ENCODE data around the gene SERPINE1. TPM values are rescaled to one million over a fixed set of nuclear protein-coding genes. Genes with fewer than 3 reads are reported as not detected.

Gene SERPINE1
- total and polyA plus RNA-seq, 2 of the 13 experiments (the other 11 are each of a cell fraction or from before 2014, with no cell fraction given) = 21.2 to 1,576 TPM

GRCh38 chr7:101126651-101127459 is at the start of gene SERPINE1 (continued):
- TF ChIP-seq EP300 (IDR thresholded peaks at IDR 0.05; ENCODE audit: low read depth in 2 of 2, low read length in 2 of 2) (peak; percentile 71 to 80; a peak in 3 of 4 replicates), EP300 (CRISPR knock-in tag; IDR thresholded peaks at IDR 0.05; ENCODE audit: borderline replicate concordance) (peak; percentile 61), ZNF709 (CRISPR knock-in tag; IDR thresholded peaks at IDR 0.05) (0 out of 2 replicates have a peak, but pooled peaks have one; percentile 13), ZNF530 (CRISPR knock-in tag; IDR thresholded peaks at IDR 0.05; ENCODE audit: low read depth) (no peak), ZMYM4 (CRISPR knock-in tag; IDR thresholded peaks at IDR 0.05) (peak; percentile 80), NFYC (CRISPR knock-in tag; IDR thresholded peaks at IDR 0.05) (no peak), ZNF557 (CRISPR knock-in tag; IDR thresholded peaks at IDR 0.05) (peak; percentile 72), ZSCAN21 (CRISPR knock-in tag; IDR thresholded peaks at IDR 0.05; ENCODE audit: borderline replicate concordance) (peak; percentile 85; the same call in 1 of the 2 replicates), ZIK1 (CRISPR knock-in tag; IDR thresholded peaks at IDR 0.05; ENCODE audit: borderline replicate concordance, low read depth) (no peak), ZNF703 (CRISPR knock-in tag; IDR thresholded peaks at IDR 0.05; ENCODE audit: borderline replicate concordance) (no peak; the same call in 1 of the 2 replicates), ZNF639 (CRISPR knock-in tag; conservative IDR thresholded peaks at IDR 0.05) (no peak), SALL1 (CRISPR knock-in tag; IDR thresholded peaks at IDR 0.05) (peak; percentile 89), PTBP1 (IDR thresholded peaks at IDR 0.05; ENCODE audit: low read depth, low read length, poor library complexity, severe bottlenecking) (no peak), ZNF225 (CRISPR knock-in tag; IDR thresholded peaks at IDR 0.05) (peak; percentile 26; the same call in 1 of the 2 replicates), XRCC5 (optimal IDR thresholded peaks at IDR 0.05; ENCODE audit: low read length) (peak; percentile 78), MTF1 (CRISPR knock-in tag; IDR thresholded peaks at IDR 0.05) (no peak), ZBTB3 (CRISPR knock-in tag; IDR thresholded peaks at IDR 0.05; ENCODE audit: borderline replicate concordance, low read depth) (peak; percentile 97), HNF4A (CRISPR knock-in tag; IDR thresholded peaks at IDR 0.05) (peak; percentile 76), TP53 (CRISPR knock-in tag; conservative IDR thresholded peaks at IDR 0.05) (peak; percentile 94; the same call in 1 of the 2 replicates)
- TF ChIP-seq, protein P1, sequence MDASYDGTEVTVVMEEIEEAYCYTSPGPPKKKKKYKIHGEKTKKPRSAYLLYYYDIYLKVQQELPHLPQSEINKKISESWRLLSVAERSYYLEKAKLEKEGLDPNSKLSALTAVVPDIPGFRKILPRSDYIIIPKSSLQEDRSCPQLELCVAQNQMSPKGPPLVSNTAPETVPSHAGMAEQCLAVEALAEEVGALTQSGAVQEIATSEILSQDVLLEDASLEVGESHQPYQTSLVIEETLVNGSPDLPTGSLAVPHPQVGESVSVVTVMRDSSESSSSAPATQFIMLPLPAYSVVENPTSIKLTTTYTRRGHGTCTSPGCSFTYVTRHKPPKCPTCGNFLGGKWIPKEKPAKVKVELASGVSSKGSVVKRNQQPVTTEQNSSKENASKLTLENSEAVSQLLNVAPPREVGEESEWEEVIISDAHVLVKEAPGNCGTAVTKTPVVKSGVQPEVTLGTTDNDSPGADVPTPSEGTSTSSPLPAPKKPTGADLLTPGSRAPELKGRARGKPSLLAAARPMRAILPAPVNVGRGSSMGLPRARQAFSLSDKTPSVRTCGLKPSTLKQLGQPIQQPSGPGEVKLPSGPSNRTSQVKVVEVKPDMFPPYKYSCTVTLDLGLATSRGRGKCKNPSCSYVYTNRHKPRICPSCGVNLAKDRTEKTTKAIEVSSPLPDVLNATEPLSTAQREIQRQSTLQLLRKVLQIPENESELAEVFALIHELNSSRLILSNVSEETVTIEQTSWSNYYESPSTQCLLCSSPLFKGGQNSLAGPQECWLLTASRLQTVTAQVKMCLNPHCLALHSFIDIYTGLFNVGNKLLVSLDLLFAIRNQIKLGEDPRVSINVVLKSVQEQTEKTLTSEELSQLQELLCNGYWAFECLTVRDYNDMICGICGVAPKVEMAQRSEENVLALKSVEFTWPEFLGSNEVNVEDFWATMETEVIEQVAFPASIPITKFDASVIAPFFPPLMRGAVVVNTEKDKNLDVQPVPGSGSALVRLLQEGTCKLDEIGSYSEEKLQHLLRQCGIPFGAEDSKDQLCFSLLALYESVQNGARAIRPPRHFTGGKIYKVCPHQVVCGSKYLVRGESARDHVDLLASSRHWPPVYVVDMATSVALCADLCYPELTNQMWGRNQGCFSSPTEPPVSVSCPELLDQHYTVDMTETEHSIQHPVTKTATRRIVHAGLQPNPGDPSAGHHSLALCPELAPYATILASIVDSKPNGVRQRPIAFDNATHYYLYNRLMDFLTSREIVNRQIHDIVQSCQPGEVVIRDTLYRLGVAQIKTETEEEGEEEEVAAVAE (CRISPR knock-in tag; IDR thresholded peaks at IDR 0.05; ENCODE audit: borderline replicate concordance) = no peak
- TF ChIP-seq, protein P2, sequence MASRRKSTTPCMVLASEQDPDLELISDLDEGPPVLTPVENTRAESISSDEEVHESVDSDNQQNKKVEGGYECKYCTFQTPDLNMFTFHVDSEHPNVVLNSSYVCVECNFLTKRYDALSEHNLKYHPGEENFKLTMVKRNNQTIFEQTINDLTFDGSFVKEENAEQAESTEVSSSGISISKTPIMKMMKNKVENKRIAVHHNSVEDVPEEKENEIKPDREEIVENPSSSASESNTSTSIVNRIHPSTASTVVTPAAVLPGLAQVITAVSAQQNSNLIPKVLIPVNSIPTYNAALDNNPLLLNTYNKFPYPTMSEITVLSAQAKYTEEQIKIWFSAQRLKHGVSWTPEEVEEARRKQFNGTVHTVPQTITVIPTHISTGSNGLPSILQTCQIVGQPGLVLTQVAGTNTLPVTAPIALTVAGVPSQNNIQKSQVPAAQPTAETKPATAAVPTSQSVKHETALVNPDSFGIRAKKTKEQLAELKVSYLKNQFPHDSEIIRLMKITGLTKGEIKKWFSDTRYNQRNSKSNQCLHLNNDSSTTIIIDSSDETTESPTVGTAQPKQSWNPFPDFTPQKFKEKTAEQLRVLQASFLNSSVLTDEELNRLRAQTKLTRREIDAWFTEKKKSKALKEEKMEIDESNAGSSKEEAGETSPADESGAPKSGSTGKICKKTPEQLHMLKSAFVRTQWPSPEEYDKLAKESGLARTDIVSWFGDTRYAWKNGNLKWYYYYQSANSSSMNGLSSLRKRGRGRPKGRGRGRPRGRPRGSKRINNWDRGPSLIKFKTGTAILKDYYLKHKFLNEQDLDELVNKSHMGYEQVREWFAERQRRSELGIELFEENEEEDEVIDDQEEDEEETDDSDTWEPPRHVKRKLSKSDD (CRISPR knock-in tag; IDR thresholded peaks at IDR 0.05; ENCODE audit: low read depth) = 0 out of 2 replicates have a peak, but pooled peaks have one; percentile 51

Data from HepG2 (cell line).